GM11168 (cell line): ENCODE data around the gene LINGO3.

Experiments
- in situ Hi-C: fragments of 300-500 bp; cut with MboI; formaldehyde crosslinking; loops from one replicate; pipeline ENCODE4 v1.12.0; 2022; ENCODE audit warnings: low sequenced_read_pairs; ENCODE audit not compliant: unreplicated experiment

The LINGO3 gene

DNA sequence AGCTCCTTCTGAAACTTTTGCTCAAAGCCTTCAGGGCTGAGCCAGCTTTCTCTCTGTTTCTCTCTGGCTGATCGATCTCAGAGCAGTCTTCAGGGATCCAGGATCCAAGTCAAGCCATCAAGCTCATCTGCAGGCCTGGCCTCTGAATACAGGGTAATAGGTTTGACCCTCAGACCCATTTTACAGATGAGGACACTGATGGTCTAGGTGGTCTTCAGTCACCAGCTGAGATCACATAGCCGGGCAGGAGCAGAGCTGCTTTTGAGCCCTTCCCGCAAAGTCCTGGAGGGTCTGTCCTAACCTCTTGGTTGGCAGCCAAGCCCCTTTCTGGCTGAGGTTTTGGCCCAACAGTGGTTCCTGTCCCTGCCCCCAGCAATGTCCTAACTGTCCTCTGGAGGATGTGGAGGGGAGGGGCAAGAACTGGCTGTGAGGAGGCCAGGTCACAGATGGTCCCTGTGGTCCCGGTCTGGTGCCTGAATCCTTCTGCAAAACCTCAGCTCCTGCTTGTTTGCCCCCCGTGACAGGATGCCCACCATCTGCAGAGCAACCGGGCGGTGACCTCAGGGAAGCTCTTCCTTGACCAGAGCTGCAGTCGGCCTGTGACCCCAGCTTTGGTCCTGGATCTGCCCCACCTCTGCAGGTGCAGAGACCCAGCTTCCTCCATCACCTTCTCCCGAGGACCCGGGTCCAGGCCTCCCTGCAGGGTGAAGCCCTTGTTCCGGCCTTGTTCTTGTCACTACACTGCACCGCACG lies 20.2 kb downstream of the LINGO3 start:
- in situ Hi-C loops = loop anchor here (25.0 kb wide), 1 partner anchor 100 kb away; no protein-coding TSS in a partner anchor

DNA sequence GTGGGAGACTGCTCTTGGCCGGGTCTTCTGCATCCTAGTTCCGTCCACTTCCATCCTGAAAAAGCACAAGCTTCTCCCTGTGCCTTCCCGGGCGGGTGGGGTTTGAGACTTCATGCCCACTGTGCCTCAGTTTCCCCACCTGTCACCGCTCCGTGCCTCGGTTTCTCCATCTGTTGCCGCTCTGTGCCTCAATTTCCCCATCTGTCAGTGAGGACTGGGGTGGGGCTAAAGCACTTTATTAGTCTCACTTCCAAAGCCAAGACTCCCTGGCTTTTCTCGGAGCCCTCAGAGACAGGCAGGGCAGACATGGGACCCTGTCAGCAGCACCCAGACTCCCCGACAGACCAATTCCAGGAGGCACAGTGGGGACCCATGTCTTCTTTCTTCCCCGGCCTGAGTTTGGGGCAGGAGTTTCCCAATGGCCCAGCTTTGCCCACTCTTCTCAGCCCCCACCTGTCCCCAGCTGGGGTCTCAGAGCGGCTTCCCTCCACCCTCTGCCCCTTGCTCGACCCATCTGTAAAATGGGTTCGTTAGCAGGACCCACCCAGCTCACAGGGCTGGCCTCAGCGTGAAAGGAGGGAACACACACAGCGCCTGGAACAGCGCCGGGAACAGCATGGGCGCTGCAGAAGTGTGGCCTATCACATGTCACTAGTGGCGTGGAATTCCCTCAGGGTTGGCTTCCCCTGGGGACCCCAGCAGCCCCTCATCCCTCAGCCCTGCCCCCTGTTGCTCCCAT lies 21.4 kb downstream of the LINGO3 start:
- in situ Hi-C loops = loop anchor here (25.0 kb wide), 1 partner anchor 101 kb away; no protein-coding TSS in a partner anchor

DNA sequence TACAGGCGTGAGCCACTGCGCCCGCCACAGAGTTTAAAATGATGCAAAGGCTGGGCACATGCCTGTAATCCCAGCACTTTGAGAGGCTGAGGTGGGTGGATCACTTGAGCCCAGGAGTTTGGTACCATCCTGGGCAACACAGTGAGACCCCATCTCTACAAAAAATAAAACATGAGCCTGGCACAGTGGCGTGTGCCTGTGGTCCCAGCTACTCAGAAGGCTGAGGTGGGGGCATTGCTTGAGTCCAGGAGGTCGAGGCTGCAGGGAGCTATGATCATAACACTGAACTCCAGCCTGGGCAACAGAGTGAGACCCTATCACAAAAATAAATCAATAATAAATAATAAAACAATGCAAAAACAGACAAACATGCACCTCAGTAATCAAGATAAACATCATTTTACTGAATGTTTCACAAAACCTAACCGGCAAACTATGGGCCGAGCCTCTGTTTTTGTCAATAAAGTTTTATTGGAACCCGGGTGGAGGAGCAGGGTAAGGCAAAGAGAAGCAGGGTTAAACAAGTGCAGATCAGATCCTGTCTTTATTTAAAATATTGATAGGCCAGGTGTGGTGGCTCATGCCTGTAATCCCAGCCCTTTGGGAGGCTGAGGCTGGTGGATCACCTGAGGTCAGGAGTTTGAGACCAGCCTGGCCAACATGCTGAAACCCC lies 24.0 kb downstream of the LINGO3 start:
- in situ Hi-C loops = loop anchor here (25.0 kb wide), 1 partner anchor 103 kb away; no protein-coding TSS in a partner anchor

DNA sequence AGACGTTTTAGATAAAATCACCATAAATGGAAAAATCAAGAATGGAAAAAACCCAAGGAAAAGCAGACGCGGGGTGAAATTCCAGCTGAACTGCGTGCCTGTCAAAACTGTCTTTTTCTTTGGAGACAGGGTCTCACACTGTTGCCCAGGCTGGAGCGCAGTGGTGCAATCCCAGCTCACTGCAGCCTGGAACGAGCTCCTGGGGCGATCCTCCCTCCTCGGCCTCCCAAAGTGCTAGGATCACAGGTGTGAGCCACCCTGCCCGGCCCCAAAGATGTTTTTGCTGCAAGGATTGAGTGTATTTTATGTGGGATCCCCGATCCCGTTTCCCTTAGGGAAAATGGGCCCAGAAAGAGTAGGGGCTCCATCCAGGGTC lies 25.1 kb downstream of the LINGO3 start:
- in situ Hi-C loops = loop anchor here (25.0 kb wide), 1 partner anchor 104 kb away; no protein-coding TSS in a partner anchor

DNA sequence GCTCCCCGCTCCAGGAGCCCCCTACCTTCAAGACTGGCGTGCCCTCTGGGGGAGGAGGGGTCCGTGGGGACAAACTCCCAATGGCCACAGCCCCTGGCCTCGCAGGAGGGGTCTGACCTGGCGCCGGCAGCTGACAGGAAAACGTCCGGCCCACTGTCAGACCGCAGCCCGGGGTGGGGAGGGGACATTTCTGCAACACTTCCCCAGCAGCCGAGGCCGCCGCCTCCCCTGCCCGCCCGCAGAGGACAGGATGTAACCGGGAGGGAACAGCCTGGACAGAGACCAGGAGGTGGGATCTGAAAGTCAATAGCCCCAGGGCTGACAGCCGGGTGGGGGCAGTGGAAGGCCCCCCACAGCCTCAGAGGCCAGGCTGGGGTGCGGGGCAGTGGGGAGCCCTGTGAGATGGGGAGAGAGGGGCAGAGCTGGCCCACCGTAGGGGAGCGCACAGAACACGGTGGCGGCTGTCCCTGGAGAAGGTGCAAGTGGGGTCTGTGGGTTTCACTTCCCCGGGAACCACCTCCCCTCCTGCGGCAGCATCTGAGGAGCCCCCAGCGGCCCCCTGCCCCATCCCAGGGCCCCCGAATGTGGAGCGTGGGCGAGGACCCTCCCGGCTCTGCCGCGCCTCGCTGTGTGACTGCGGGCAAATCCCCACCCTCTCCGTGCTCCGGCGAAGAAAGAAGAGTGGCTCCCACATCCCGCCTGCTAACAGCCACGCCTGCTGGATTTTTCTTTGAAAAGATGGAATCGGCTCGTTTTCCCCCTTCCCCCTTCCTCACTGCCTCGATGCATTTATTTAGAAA lies 25.7 kb downstream of the LINGO3 start, which contains the start of gene PEAK3:
Gene PEAK3 (minus strand): TSS at position 114 of the 800 bp plus-strand sequence. CDS start 1,244 bp downstream, outside the sequence.
- in situ Hi-C loops = loop anchor here (25.0 kb wide), 1 partner anchor 105 kb away; no protein-coding TSS in a partner anchor

DNA sequence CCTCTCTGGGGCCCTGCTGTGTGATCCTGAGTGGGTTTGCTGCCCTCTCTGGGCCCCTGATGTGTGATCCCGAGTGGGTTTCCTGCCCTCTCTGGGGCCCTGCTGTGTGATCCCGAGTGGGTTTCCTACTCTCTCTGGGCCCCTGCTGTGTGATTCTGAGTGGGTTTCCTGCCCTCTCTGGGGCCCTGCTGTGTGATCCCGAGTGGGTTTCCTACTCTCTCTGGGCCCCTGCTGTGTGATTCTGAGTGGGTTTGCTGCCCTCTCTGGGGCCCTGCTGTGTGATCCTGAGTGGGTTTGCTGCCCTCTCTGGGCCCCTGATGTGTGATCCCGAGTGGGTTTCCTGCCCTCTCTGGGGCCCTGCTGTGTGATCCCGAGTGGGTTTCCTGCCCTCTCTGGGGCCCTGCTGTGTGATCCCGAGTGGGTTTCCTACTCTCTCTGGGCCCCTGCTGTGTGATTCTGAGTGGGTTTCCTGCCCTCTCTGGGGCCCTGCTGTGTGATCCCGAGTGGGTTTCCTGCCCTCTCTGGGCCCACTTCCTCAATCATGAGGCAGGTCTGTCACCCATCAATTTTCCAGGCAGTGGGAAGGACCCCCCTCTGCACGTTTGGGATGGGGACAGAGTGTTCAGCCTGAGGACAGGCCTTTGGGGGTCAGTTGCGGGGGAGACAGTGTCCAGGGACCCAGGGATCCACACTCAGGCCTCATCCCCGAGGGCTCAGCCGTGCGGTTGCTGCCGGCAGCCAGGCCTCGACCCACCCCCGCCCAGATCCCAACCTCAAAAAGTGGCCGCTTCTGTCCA lies 26.5 kb downstream of the LINGO3 start:
- in situ Hi-C loops = loop anchor here (25.0 kb wide), 1 partner anchor 106 kb away; no protein-coding TSS in a partner anchor

DNA sequence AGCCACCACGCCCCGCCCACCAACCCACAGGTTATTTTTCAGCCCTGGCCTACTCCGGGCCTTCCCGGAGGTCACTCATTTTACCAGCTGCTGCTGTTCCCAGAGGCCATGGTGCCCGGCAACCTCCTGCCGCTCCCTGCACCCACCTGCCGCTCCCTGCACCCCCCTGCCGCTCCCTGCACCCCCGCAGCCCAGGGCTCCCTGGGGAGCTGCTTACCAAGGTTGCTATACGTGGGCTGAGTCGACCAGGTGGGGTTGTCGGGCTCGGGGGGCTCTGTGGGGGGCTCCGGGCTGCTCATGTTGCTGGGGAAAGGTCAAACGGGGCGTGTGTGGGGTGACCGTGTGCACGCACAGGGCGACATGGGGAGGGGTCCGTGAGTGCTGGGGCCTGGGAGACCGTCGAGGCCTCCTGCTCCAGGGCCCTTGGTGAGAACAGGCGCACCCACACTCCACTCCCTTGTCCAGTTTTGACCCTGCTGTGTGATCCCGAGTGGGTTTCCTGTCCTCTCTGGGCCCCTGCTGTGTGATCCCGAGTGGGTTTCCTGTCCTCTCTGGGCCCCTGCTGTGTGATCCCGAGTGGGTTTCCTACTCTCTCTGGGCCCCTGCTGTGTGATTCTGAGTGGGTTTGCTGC lies 27.2 kb downstream of the LINGO3 start:
- in situ Hi-C loops = loop anchor here (25.0 kb wide), 1 partner anchor 107 kb away; no protein-coding TSS in a partner anchor

DNA sequence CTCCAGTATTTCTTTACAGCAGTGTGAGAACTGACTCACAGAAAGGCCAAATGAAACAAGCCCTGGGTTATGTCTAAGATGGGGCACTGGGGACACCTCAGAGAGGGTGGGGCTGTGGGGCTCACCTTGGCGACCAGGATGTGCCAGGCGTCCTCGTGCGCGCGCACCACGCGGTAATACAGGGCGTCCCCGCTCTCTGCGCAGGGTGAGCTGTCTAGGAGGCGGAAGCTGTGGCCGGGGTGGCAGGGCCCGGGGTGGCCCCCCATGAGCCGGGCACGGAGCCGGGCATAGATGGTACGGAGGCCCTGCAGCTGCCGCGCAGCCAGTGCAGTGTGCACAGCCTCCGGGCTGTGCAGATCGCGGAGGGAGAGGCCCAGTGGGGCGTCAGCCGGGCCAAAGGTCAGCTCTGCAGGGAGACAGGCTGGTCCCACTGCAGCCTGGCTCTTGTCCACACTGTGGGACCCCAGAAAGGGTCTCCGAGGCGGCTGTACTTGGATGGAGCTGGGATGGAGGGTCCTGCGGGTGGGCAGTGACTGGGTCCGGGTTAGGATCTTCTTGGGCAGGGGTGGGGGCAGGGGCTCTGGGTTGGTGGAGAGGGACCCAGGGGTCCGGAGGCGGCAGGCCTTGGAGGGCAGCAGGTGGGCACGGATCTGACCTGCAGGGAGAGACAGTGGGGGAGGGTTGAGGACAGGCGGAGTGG lies 29.3 kb downstream of the LINGO3 start:
- in situ Hi-C loops = loop anchor here (25.0 kb wide), 1 partner anchor 109 kb away; no protein-coding TSS in a partner anchor

DNA sequence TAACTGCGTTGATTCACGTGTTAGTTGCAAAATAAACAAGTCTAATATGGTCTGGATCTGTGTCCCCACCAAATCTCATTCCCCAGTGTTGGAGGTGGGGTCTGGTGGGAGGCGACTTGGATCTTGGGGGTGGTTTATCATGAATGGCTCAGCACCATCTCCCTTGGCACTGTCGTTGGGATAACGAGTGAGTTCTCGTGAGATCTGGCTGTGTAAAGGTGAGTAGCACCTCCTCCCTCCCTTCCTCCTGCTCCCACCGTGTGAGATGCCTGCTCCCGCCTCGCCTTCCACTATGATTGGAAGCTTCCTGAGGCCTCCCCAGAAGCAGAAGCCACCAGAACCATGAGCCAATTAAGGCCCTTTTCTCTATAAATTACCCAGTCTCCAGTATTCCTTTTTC lies 30.8 kb downstream of the LINGO3 start:
- in situ Hi-C loops = loop anchor here (25.0 kb wide), 1 partner anchor 110 kb away; no protein-coding TSS in a partner anchor

DNA sequence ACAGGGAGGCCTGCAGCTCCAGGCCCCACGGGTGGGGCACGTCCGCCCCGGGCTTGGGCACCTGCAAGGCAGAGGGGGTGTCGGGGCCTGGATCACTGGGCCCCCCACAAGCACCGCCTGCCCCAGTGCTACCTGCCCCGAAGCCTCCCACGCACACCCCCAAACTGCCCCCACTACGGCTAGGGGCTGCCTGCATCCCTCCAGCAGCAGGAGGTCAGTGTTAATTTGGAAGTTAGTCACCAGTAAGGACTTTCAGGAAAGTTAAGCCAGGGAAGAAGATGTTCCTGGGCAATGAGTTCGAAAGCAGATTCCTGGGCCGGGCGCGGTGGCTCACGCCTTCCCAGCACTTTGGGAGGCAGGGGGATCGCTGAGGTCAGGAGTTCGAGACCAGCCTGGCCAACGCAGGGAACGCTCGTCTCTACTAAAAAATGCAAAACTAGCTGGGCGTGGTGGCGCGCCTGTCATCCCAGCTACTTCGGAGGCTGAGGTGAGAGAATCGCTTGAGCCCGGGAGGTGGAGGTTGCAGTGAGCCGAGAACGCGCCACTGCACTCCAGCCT lies 31.4 kb downstream of the LINGO3 start:
- in situ Hi-C loops = loop anchor here (25.0 kb wide), 1 partner anchor 111 kb away; no protein-coding TSS in a partner anchor

GRCh38 chr19:2275588-2276428 lies 32.1 kb downstream of the LINGO3 start:
- in situ Hi-C loops = loop anchor here (25.0 kb wide), 1 partner anchor 111 kb away; no protein-coding TSS in a partner anchor

DNA sequence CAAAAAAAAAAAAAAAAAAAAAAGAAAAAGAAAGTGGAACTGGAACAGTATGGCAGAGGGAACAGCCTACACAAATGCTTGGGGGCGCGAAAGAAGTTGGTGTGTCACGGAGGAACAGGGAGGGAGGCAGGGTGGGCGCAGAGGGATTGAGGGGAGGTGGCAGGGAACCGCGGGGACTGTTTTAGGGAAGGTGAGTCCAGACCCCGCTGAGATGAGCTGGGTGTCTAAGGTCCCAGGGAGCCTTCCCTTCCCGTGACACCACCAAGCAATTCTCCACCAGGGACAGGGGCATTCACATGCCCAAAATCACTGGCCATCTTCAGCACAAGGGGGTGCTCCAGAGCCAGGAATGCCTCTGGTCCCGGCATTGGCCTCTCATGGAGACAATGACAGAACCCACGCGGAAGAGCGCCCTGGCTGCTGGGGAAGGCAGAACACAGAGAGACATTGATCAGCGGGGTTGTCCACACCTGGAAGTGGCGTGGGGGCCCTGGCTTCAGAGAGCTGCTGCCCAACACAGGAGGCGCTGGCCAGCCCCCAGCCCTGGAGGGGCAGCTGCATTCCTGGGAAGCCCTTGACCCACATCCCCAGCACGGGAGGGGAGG lies 32.9 kb downstream of the LINGO3 start:
- in situ Hi-C loops = loop anchor here (25.0 kb wide), 1 partner anchor 112 kb away; no protein-coding TSS in a partner anchor

DNA sequence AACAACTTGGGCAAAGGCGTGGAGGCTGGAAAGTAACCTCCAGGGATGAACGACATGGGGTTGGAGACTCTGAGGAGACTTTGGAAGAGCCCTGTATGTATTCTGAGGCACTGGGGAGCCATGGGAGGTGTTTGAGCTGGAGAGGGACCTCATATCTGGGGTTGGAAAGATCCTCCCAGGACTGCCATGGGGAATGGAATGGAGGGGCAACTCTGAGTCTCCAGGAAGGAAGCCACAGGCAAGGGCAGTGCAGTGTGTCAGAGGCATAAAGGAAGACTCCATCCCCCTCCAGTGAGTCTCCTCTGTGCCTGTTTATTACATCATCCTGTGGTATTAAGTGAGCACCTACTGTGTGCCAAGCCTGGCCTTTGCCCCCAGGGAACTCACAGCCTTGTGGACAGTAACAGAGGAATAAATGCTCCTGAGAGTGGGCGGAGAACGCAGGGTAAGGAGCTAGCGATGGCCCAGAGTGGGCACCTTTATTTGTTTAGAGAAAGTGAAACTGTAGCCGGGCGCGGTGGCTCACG lies 33.7 kb downstream of the LINGO3 start:
- in situ Hi-C loops = no loop called here

- in situ Hi-C loops = no loop called here
Measured at GRCh38 chr19:2273356-2274184, 34.4 kb downstream of the LINGO3 start.
